Sciatic nerve (tissue), 2 donors: ENCODE results near the gene YY1. TPM values are rescaled to one million over a fixed set of nuclear protein-coding genes. Genes with fewer than 3 reads are reported as not detected.
"Not testable (repeated sequence)": the region's sequence is repeated elsewhere in the genome, so short reads cannot be mapped to it uniquely, and the experiment has no call there.

ENCODE experiments used
- ATAC-seq: fragments of 200-7000 bp; cut with Tn5 transposase; one replicate; pipeline ENCODE4 v1.9.1; 2020; ENCODE audit warnings: mild to moderate bottlenecking, moderate library complexity
- DNase-seq: peaks from one replicate; pipeline ENCODE4 v3.0.0-alpha.2; 2020; ENCODE audit warnings: low spot score
- intact Hi-C: fragments of 100-400 bp; cut with DNase I; formaldehyde crosslinking; loops from one replicate; pipeline ENCODE4 v1.14.2; 2022
- total RNA-seq: library from RNA; stranded (reverse); fragmentation: NEBNext Ultra II Directional; extraction: Animal tissue kit (Norgen Biotek cat#: 25700); gene quantifications from one replicate; pipeline ENCODE4 v1.2.1, GENCODE V29; 2021
- donor health status: DM: no; HTN: no; CAD: no.
- donor health status: DM: no; HTN: no; CAD: no.

YY1 gene
- total RNA-seq, 1 donor from 2014 or later: 59.9 TPM

DNA sequence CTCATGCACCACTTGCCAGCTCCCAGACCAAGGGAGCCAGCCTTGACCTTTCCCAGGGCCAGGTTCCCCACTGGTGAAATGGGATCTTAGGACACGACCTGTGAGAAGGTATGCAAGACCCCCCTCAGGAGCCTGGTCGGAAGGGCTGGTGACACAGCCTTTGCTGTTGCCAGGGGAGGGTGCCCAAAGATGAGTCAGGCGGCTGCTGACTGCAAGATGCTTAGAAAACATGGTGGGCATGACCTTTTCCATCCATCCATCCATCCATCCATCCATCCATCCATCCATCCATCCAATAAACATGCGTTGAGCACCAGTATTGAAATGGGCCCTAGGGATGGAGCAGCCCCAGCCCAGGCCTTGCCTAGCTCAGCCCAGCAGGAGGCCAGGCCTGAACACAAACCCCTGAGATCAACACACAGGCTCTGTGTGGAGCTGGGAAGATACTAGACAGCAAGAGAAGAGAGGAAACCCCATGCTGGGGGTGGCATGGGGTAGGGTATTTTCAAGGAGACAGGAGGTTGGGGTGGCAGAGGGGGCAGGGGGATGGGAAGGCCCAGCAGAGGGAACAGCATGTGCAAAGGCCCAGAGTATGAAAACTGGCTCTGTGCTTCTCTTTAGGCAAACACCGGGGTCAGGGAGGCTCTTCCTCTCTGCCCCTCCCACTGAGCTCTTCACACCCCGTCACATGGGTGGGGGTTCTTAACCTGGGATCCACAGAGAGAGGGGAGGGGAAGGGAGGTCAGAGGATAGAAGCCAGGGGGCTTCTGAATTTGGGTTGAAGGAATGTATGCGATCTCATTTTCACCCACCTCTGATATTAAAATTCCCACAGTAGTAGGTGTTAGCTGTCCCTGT, 26.2 kb upstream of the YY1 start:
- no peak for ATAC-seq
- intact Hi-C loops: no loop called here

DNA sequence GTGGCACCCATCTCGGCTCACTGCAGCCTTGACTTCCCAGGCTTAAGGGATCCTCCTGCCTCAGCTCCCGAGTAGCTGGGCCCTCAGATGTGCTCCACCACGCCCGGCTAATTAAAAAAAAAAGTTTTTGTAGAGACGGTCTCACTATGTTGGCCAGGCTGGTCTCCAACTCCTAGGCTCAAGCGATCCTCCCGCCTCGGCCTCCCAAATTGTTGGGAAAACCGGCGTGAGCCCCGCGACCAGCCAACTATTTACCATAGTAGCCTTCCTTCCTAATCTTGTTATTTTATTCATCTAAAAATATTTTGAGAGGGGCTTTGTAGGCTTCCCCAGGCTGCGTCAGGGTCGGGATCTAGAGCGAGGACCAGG, 25.4 kb upstream of the YY1 start:
- intact Hi-C loops: no loop called here
- DNase-seq (no peak), ATAC-seq (peak; percentile 2)

More for the DNA sequence above, 26.2 kb upstream of the YY1 start:
- no peak for DNase-seq

GRCh38 chr14:100213956-100214769, 24.8 kb upstream of the YY1 start:
- intact Hi-C loops: no loop called here
- peak; percentile 94 for ATAC-seq
- peak; percentile 91 for DNase-seq

GRCh38 chr14:100214770-100215083, 24.2 kb upstream of the YY1 start:
- no peak for DNase-seq
- no peak for ATAC-seq
- intact Hi-C loops: no loop called here

GRCh38 chr14:100215330-100215885, 23.5 kb upstream of the YY1 start:
- ATAC-seq: no peak
- intact Hi-C loops: no loop called here
- DNase-seq: no peak

GRCh38 chr14:100219126-100219785, 19.7 kb upstream of the YY1 start:
- no peak for DNase-seq
- no peak for ATAC-seq
- intact Hi-C loops: no loop called here

DNA sequence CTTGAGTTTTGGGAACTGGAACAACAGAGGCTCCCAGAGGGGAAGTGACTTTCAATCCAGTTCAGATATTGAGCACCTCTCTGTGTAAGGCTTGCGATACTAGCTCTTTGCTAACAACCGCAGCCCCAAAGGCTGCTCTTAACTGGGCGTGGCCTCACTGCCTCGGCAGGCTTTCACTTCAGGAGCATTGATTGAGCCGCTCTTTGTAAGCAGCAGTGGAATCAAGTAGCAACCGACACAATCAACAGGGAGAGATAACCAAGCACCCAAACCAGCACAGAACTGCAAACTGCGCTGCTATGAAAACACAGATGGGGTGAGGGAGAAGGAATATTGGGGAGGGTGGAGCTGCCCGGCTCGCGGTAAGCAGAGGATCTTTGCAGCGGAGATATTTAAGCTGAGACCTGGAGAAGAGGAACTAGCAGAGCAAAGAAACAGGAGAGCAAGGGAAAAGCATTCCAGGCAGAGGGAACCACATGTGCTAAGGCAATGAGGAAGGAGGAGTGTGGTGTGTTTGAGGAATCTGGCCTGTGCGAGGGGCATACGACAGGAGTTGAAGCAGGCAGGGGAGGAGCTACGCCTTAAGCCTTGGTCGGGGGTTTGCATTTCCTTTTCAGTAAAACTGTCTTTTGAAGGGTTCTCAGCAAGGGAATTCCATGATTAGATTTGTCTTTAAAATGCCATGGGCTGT, 17.3 kb upstream of the YY1 start:
- ATAC-seq (peak; percentile 89), DNase-seq (no peak)
- intact Hi-C loops: no loop called here

DNA sequence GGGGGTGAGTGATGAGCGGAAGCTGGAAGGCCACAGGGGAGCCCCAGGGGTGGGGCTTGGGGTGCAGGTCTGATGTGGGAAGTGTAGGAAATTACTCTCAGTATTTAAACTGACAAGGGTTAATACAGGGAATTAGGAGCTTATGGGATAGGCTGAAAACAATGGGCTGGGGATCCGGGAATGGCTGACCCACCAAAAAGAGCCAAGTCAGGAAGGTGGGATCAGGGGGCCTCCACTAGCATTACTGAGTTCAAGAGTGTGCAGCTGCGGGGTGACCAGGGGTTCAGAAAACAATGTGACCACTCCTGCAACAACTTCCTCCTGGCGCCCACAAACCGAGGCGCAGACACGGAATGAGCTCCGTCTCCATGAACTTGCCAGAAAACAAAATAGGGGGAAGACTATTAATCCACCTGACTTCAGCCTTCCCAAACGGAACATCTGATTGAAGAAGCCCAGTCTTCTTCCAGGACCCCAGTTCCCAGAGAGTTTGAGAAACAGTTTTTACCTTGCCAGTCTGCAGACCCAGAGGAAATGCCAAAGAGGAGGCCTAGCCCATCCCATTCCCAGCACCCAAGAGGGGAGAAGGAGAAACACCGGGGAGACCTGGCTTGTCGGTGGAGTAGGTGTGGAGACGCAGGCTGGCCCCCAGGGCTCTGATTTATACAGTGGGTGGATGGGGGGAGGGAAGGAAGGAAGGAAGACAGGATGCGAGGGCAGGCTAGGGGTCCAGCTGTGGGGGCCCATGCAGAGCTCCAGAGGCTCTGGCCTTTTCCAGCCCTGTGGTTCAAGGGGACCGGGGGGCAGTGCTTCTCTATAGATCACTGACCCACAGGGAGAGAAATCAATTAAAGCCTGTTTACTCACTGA, 16.5 kb upstream of the YY1 start:
- ATAC-seq: peak; percentile 35
- intact Hi-C loops: no loop called here

DNA sequence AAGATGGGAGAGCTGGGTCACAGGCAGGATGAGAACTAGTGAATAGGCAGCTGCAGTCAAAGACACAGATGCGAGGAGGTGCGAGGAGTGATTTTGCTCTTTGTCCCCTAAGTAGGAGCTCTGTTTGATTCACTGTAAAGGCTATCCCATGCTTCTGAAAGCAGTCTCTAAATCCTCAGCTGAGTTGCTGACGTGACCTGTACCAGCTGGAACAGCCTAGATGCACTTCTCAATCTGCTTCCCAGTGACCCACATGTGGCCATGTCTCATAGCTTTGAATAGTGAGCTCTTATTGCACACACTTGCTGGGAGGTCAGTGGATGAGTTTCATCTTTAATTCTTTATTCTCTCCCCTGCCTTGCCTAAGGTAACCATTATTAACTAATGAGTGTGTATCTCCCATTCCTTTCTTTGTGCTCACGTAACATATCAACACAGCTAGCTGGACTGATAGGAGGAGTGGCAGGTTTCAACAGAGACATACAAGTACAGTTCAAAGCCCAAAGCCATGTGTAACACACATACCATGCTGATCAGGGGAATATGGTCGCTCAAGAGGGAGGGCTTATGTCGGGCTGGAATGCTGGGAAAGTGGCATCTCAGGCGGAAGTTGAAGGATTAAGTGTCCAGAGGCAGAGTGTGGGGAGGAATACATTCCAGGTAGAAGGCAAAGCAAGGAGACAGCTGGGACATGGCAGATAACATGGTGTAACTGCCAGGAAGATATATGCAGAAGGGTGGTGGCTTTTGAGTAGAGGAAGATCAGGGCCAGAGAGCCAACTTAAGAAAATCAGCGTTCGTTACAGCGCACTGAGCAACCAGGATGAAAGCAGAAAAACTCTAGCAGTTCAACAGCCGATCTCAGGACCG, 15.4 kb upstream of the YY1 start:
- ATAC-seq (no peak), DNase-seq (no peak)
- intact Hi-C loops: no loop called here

More for the DNA sequence above, 16.5 kb upstream of the YY1 start:
- DNase-seq: no peak

DNA sequence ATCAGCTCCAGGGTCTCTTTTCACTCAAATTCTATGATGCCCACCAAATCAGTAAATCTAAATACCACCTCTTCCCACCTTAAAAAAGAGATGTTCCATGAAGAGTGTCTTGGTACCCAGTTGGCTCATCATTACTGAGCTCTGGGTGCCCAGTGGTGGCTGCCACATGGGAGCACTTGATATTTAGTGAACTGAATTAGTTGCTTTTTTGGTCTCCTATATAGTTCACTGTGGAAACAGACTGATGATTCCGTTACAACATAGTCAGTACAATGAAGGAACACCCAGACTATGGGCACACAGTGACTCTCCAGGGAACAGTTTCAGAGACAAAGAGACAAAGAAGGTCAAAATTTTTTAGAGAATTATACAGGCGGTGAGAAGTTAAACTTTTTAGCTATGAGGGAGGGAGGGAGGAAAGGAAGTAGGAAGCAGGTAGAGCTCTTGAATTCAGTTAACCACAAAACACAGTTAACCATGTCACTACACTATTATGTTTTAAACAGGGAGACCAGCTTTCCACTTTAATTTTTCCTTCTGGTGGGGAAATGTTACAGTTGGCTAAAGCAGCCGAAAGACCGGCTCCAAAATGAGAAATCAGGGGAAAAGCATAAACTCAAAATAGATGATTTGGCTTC, 14.6 kb upstream of the YY1 start:
- ATAC-seq (no peak), DNase-seq (no peak)
- intact Hi-C loops: no loop called here

GRCh38 chr14:100225169-100225568, 13.8 kb upstream of the YY1 start:
- intact Hi-C loops: no loop called here
- no peak for ATAC-seq
- DNase-seq: no peak

DNA sequence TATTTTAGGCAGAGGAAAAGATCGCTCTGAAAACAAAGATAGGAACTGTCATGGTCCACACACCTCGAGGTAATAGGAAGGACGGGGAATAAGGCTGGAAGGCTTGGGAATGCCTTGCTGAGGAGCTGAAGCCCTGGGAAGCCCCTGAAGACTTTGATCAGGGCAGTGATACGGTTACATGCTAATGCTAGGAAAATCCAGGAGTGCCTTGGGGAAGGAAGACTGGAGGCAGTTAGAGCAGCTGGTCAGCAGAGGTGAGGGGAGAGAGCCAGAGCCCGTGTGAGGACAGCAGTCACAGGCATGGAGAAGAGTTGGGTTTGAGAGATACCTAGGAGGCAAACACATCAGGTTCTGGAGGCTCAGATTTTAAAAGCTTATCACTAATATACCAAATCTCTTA, 8.6 kb upstream of the YY1 start:
- intact Hi-C loops: no loop called here
- ATAC-seq: no peak

DNA sequence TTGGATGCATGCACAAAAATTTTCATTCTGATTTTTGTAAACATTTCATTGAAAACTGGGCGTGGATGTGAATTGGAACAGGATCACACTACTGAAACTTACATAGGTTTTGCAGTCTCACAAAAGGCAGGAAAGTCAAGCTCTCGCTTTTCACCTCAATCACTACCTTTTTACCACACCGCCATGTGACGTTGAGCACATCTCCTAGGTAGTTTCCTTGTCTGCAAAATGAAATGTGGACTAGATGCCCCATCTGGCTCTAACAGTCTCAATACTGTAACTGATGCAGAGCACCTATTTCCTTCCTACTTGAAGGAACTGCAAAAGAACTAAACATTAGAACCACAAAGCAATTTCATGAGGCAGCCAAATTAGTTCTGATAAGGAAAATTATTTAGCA, 4.4 kb upstream of the YY1 start:
- ATAC-seq: no peak
- intact Hi-C loops: no loop called here
- DNase-seq: no peak

More for the DNA sequence above, 8.6 kb upstream of the YY1 start:
- no peak for DNase-seq

GRCh38 chr14:100236271-100236818, 2.6 kb upstream of the YY1 start:
- ATAC-seq, intact Hi-C loops, DNase-seq: not testable (repeated sequence)

DNA sequence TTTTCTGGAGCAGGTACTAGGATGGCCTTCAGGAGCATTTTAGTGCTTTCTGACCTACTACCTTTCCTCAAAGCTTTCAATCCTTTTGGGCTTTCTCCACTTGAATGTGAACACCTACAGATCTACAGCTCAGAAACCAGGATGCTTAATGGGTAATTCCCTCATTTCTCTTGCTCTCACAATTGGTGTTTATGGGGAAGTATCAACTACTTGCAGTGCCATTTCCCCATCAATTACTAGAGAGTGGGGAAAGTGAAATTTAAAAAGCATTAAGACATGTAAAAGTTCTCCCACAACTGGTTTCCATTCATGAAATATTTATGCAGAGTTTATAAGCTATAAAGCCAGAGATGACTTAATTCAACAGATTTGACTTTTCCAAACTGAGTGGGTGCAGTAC, 2.1 kb upstream of the YY1 start:
- DNase-seq (no peak), ATAC-seq (no peak)
- intact Hi-C loops: no loop called here

DNA sequence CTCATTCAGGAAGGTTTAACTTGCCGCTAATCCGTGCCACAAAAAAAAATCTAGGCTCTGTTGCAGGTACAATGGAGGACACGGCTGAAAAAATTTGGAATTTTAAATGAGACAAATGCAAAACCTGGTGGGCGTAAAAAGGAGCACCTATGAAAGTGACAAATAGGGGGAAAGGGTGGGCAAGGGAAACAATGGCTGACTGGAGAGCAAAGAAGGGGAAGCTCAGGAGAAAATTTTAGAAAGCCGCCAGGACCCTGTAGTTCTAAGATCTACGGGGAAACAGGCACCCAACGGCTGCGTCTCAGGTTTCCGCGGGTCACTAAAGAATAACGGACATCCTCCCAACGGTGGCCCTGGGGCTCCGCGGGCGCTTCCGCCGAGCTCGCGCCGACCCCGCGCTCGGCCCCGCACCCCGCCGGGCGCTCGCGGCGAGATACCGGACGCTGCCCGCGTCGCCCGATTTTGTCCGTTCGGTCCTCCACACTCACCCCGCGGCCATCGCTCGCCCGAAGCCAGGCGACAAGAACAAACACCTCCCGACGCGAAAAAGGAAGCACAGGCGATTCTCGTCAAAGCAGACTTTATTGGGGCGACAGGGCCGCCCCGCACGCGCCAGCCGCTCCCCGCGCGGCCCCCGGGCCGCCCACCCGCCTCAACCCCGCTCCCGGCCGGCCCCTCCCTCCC, 1.1 kb upstream of the YY1 start:
- no peak for ATAC-seq
- intact Hi-C loops: no loop called here
- DNase-seq: peak; percentile 72
